Measurements from ENCODE around the gene BMP7.

DNA sequence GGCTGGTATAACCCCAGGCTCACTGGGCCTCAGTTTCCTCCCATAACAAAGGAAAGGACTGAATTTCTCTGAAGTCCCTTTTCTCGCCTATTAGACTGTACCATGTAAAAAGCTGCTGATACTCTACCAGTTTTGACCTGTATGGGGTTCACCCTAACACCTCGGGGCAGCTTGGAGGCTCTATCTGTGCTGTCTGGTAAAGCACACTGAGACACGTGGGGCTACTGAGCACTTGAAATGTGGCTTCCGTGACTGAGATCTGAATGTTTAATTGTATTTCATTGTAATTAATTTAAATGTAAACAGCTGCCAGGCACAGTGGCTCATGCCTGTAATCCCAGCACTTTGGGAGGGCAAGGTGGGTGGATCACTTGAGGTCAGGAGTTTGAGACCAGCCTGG is 24.0 kb downstream of the BMP7 start:
- TF ChIP-seq POLR2AphosphoS5 (IDR thresholded peaks at IDR 0.05), result no peak
- TF ChIP-seq POLR2A (IDR thresholded peaks at IDR 0.05), result no peak
- TF ChIP-seq CTCF (IDR thresholded peaks at IDR 0.05), result no peak
- no peak for TF ChIP-seq EP300 (IDR thresholded peaks at IDR 0.05)
